ENCODE measurements around the gene WEE2.

The WEE2 gene

DNA sequence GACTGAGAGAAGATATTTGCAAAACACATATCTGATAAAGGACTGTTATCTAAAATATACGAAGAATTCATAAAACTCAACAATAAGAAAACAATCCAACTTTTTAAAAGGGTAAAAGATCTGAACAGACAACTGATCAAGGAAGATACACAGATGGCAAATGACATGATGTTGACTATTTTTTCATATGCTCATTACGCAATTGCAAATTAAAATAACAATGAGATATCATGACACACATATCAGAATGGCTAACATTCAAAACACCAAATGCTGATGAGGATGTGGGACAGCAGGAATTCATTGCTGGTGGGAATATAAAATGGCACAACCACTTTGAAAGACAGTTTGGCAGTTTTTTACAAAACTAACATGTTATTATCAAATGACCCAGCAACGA, 15.1 kb upstream of the WEE2 start:
- TF ChIP-seq TAF1 (IDR thresholded peaks at IDR 0.05; ENCODE audit: borderline replicate concordance, insufficient read depth, low read length) = no peak
- TF ChIP-seq FOXP2 (optimal IDR thresholded peaks at IDR 0.05; ENCODE audit: borderline replicate concordance, extremely low read depth, extremely low read length, insufficient read depth) = no peak
- TF ChIP-seq POLR2AphosphoS5 (IDR thresholded peaks at IDR 0.05; ENCODE audit: low read depth, low read length) = no peak
- TF ChIP-seq, protein P1, sequence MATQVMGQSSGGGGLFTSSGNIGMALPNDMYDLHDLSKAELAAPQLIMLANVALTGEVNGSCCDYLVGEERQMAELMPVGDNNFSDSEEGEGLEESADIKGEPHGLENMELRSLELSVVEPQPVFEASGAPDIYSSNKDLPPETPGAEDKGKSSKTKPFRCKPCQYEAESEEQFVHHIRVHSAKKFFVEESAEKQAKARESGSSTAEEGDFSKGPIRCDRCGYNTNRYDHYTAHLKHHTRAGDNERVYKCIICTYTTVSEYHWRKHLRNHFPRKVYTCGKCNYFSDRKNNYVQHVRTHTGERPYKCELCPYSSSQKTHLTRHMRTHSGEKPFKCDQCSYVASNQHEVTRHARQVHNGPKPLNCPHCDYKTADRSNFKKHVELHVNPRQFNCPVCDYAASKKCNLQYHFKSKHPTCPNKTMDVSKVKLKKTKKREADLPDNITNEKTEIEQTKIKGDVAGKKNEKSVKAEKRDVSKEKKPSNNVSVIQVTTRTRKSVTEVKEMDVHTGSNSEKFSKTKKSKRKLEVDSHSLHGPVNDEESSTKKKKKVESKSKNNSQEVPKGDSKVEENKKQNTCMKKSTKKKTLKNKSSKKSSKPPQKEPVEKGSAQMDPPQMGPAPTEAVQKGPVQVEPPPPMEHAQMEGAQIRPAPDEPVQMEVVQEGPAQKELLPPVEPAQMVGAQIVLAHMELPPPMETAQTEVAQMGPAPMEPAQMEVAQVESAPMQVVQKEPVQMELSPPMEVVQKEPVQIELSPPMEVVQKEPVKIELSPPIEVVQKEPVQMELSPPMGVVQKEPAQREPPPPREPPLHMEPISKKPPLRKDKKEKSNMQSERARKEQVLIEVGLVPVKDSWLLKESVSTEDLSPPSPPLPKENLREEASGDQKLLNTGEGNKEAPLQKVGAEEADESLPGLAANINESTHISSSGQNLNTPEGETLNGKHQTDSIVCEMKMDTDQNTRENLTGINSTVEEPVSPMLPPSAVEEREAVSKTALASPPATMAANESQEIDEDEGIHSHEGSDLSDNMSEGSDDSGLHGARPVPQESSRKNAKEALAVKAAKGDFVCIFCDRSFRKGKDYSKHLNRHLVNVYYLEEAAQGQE (IDR thresholded peaks at IDR 0.05; ENCODE audit: insufficient read depth in 1 of 2, low read depth in 2 of 2, low read length in 2 of 2) = no peak
- no peak for TF ChIP-seq SIN3A (IDR thresholded peaks at IDR 0.05; ENCODE audit: borderline replicate concordance, insufficient read depth, low read length)

DNA sequence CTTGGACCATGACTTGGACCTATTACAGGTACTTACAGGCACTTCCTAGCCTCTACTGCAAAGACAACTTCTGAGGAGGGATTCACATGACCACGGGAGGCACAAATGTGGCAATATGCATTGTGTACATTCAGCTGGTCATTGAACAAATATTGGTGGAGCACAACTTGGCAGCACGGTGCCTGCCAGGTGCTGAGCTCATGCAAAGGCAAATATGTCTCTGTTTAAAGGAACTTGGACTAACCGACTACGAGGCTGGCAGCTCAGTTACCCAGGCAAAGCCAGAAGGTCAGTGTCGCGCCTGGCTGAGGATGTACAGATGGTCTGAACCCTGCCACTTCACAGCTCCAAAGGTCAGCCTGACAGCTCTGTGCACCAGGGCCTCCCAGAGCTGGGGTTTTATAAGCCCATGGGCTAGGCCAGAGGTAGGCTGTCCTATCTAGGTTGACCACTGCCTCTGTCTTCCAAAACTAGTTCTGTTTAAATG, 12.3 kb upstream of the WEE2 start:
- TF ChIP-seq TAF1 (IDR thresholded peaks at IDR 0.05; ENCODE audit: borderline replicate concordance, insufficient read depth, low read length) = no peak

DNA sequence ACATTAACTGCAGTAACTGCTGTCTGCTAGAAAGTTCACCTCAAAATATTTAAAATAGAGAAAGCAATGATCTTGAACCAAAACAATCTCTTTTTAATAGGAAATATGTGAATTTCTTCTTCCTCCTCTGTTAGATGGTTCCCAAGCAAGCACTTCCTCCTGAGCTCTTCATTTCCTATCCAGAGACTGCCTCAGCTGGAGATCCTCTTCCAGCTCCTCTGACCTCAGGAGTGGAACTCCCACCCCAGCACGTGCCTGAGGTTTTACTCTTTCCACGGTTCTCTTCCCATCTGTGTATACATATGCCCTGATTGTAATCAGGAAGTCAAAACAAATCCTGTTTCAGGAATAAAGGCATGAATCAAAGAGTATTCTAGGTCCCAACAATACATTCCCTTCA, 11.8 kb upstream of the WEE2 start:
- no peak for TF ChIP-seq TAF1 (IDR thresholded peaks at IDR 0.05; ENCODE audit: borderline replicate concordance, insufficient read depth, low read length)
- TF ChIP-seq, protein P1 (IDR thresholded peaks at IDR 0.05; ENCODE audit: insufficient read depth in 1 of 2, low read depth in 2 of 2, low read length in 2 of 2) = no peak
- no peak for TF ChIP-seq POLR2AphosphoS5 (IDR thresholded peaks at IDR 0.05; ENCODE audit: low read depth, low read length)
- TF ChIP-seq FOXP2 (optimal IDR thresholded peaks at IDR 0.05; ENCODE audit: borderline replicate concordance, extremely low read depth, extremely low read length, insufficient read depth) = no peak
- no peak for TF ChIP-seq SIN3A (IDR thresholded peaks at IDR 0.05; ENCODE audit: borderline replicate concordance, insufficient read depth, low read length)

DNA sequence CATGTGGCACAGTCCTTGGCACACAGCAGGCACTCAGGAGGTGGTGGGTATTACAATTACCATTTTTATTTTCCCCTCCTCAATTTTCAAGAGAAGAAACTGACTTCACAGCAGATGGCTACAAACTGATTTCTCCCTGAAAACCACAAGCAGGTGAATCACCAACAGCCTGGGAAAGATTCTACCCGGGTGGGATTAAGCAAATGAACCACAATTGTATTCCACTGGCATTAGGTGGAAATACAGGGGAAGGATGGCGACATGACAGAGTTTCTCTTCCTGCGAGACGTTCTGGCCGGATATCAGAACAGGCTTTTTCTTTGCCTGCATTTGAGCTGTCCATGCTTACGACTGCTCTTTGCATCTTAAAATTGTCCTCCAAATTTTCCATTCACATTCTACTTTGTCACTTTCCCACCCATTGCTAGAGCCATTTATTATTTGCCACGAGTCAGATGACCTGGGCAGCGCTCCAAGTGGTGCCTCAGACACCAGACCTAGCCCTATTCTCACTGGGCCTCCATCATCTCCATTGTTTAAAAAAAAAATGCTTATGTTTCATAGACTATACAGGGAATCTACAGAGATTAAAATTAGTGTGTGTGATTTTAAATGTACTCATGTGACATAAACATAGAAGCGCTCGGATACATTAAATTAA, 10.8 kb upstream of the WEE2 start:
- TF ChIP-seq SIN3A (IDR thresholded peaks at IDR 0.05; ENCODE audit: borderline replicate concordance, insufficient read depth, low read length) (no peak), FOXP2 (optimal IDR thresholded peaks at IDR 0.05; ENCODE audit: borderline replicate concordance, extremely low read depth, extremely low read length, insufficient read depth) (no peak), POLR2AphosphoS5 (IDR thresholded peaks at IDR 0.05; ENCODE audit: low read depth, low read length) (no peak), TAF1 (IDR thresholded peaks at IDR 0.05; ENCODE audit: borderline replicate concordance, insufficient read depth, low read length) (no peak)
- TF ChIP-seq, protein P1 (IDR thresholded peaks at IDR 0.05; ENCODE audit: insufficient read depth in 1 of 2, low read depth in 2 of 2, low read length in 2 of 2) = no peak

DNA sequence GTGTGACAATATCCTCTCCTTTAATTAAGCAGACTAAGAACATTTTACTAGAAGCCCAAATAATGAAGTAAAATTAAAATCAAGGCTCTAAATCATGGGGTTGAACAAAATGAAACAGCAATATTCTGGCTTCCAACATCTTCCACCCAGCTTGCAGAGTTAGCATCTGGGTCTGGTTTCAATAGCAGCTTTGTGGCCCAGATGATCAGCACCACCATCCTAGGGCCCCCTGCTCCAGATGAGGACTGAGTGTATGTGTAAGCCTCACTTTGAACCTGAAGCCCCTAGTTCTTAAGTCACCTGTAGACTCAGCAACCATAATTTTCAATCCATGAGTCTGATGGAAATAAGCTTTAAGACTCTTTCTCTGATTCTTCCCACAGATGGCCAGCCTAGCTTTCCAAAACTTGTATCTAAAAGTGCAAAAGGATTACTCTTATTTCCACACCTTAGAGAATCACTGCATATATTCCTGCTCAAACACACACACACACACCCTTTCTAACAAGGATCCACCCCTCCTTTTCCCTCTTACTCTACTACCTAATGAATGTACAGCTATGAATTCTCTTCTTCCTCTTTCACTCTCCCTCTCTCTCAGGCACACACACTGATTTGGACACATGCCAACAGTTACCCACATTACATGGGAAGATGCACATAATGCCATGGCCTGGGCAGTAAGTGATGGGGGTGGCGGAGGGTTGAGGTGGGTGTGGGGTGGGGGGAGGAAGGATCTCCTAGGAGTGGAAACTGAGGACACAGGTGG, 9.7 kb upstream of the WEE2 start:
- TF ChIP-seq, protein P1 (IDR thresholded peaks at IDR 0.05; ENCODE audit: insufficient read depth in 1 of 2, low read depth in 2 of 2, low read length in 2 of 2) = no peak
- TF ChIP-seq POLR2AphosphoS5 (IDR thresholded peaks at IDR 0.05; ENCODE audit: low read depth, low read length) (no peak), FOXP2 (optimal IDR thresholded peaks at IDR 0.05; ENCODE audit: borderline replicate concordance, extremely low read depth, extremely low read length, insufficient read depth) (no peak), SIN3A (IDR thresholded peaks at IDR 0.05; ENCODE audit: borderline replicate concordance, insufficient read depth, low read length) (no peak), TAF1 (IDR thresholded peaks at IDR 0.05; ENCODE audit: borderline replicate concordance, insufficient read depth, low read length) (no peak)

Data from PFSK-1 (cell line).